Gastroesophageal sphincter (tissue), 3 donors: ENCODE data around the gene IL34.

ENCODE experiments used
- CTCF ChIP-seq, 4 experiments: fragments of 200-600 bp in 2 of 4; fragments of 450-650 bp in 2 of 4; sonication (generic) in 1 of 4; IDR thresholded peaks; one replicate each; pipeline ENCODE4 v1.5.1; 2017 to 2019; ENCODE audit warnings: antibody characterized with exemption in 4 of 4, mild to moderate bottlenecking in 2 of 4, moderate library complexity in 2 of 4
- POLR2A ChIP-seq, 2 donors: fragments of 450-650 bp; IDR thresholded peaks; one replicate each; pipeline ENCODE4 v1.6.1; 2017; ENCODE audit warnings: antibody characterized with exemption in 2 of 2, mild to moderate bottlenecking in 2 of 2, moderate library complexity in 1 of 2
- POLR2AphosphoS5 ChIP-seq: sonication (generic); formaldehyde crosslinking; IDR thresholded peaks from one replicate; pipeline ENCODE4 v1.6.1; 2017; ENCODE audit warnings: antibody characterized with exemption

GRCh38 chr16:70604407-70605282 is 41.7 kb upstream of the IL34 start:
- TF ChIP-seq POLR2A (IDR thresholded peaks at IDR 0.05) (no peak), POLR2AphosphoS5 (no peak), CTCF (IDR thresholded peaks at IDR 0.05) (no peak)
